IMR-90 (cell line): ENCODE measurements around the gene WDR70.

ENCODE experiments used
- CTCF ChIP-seq: conservative IDR thresholded peaks from 2 replicates; pipeline ENCODE4 v1.5.1; 2012; ENCODE audit warnings: mild to moderate bottlenecking, low read depth, low read length, improper control_type of control experiment
- ELK1 ChIP-seq: fragments of 150-350 bp; IDR thresholded peaks from 2 replicates; pipeline ENCODE4 v1.6.1; 2016; ENCODE audit warnings: low read depth, mild to moderate bottlenecking, low read length, moderate library complexity, borderline replicate concordance
- MAFK ChIP-seq: IDR thresholded peaks from 2 replicates; pipeline ENCODE4 v1.6.1; 2012; ENCODE audit warnings: low read depth, low read length, improper control_type of control experiment
- MXI1 ChIP-seq: IDR thresholded peaks from 2 replicates; pipeline ENCODE4 v1.6.1; 2012; ENCODE audit warnings: low read depth, mild to moderate bottlenecking, low read length, moderate library complexity, borderline replicate concordance
- POLR2A ChIP-seq: IDR thresholded peaks from 2 replicates; pipeline ENCODE4 v1.6.1; 2012; ENCODE audit warnings: mild to moderate bottlenecking, low read depth, low read length
- SMC3 ChIP-seq: fragments of 150-350 bp; IDR thresholded peaks from 2 replicates; pipeline ENCODE4 v1.6.1; 2016; ENCODE audit warnings: low read depth, mild to moderate bottlenecking, antibody characterized with exemption, low read length, moderate library complexity

GRCh38 chr5:37721447-37721871, 342.3 kb downstream of the WDR70 start:
- TF ChIP-seq SMC3 = no peak
- no peak for TF ChIP-seq ELK1
- no peak for TF ChIP-seq CTCF
- no peak for TF ChIP-seq MAFK
- no peak for TF ChIP-seq MXI1
- no peak for TF ChIP-seq POLR2A
